Activated T-helper 2 cell treated with anti-CD3 and anti-CD28 coated beads, Interferon-gamma antibody, Interleukin-2, Interleukin-4, amounts not matched to agents 10 μg/mL and 5 μg/mL and 100 μg/mL, durations not matched to agents 14 hours and 24 hours and 36 hours (primary cell): Measurements from ENCODE around the gene MOV10. TPM values are rescaled to one million over a fixed set of nuclear protein-coding genes. Genes with fewer than 3 reads are reported as not detected.
"Not testable (repeated sequence)": the region's sequence is repeated elsewhere in the genome, so short reads cannot be mapped to it uniquely, and the experiment has no call there.

ENCODE experiments used
- DNase-seq: peaks from one replicate; pipeline ENCODE4 v3.0.0; 2021; ENCODE audit warnings: low spot score
- H3K27ac Mint-ChIP-seq: one replicate; pipeline ENCODE4 v1.8.0; 2021; ENCODE audit warnings: mixed read lengths
- H3K27me3 Mint-ChIP-seq: one replicate; pipeline ENCODE4 v1.8.0; 2021; ENCODE audit warnings: low read depth, mixed read lengths
- H3K36me3 Mint-ChIP-seq: one replicate; pipeline ENCODE4 v1.8.0; 2021; ENCODE audit warnings: low read depth, mixed read lengths
- H3K4me1 Mint-ChIP-seq: one replicate; pipeline ENCODE4 v1.8.0; 2021; ENCODE audit warnings: low read depth, mixed read lengths
- H3K4me3 Mint-ChIP-seq: one replicate; pipeline ENCODE4 v1.8.0; 2021; ENCODE audit warnings: low read depth, mild to moderate bottlenecking, moderate library complexity, mixed read lengths
- H3K9me3 Mint-ChIP-seq: one replicate; pipeline ENCODE4 v1.8.0; 2021; ENCODE audit warnings: mixed read lengths
- intact Hi-C: fragments of 100-400 bp; cut with micrococcal nuclease; formaldehyde crosslinking; loops from one replicate; pipeline ENCODE4 v1.15.1; 2023
- total RNA-seq: library from RNA; stranded (reverse); gene quantifications from 2 replicates; pipeline ENCODE4 v1.2.3, GENCODE V29; 2022

The MOV10 gene
- total RNA-seq, 1 donor from 2014 or later: 68.1 TPM

DNA sequence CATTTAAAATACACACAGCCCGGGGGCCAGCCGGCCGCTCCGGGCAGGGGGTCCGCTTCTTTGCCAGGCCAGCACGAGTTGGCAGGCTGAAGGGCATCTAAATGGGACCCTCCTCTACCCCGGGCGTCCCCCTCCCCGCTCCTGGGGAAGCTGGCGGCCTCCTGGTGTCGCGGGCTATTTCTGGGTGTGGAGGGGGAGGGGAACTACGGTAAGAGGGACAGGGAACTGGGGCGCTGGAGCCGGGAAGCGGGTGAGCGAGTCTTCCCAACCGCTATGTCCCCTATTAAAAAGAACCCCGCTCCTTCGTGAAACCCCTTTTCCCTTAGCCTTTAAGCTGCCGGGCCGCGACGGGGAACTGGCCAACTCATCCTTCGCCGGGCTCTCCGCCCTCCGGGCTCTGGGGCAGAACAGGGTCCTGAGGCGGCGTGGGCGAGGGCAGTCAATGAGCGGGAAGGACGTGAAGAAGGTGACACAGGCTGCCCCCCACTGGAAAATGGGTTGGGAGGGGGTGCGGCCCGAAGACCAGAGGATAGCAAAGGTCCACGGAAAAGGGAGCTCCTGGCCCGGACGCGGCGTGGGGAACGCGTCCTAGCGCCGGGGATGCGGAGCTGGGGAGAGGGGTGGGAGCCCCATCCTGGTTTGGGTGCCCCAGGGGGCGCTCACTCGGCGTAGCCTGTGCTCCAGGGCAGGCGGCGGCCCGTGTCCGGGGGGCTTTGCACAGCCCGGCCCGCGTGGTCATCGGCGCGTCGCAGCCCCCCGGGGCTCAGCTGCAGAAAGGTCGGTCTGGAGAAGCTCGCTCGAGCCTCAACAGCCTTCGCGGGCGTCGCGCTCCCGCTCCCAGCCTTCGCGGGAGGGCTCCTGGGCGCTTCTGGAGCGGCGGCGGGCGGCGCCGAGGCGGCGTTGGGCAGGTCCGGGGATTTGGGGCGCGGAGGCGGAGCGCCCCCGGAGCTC lies 40.1 kb downstream of the MOV10 start:
- Mint-ChIP-seq H3K27me3 (peaks cover 30% of the 10 kb centered on the region), H3K36me3 (no peaks in the 10 kb centered on the region), H3K27ac (peak overlapping the region; percentile 21), H3K4me3 (peak overlapping the region; percentile 79), H3K4me1 (peaks cover 28% of the 10 kb centered on the region), H3K9me3 (no peaks in the 10 kb centered on the region)
- DNase-seq: no peak
- intact Hi-C loops: loop anchor here (5.0 kb wide), 2 partner anchors 168 to 678 kb away; partner anchors contain the start of gene MAGI3

DNA sequence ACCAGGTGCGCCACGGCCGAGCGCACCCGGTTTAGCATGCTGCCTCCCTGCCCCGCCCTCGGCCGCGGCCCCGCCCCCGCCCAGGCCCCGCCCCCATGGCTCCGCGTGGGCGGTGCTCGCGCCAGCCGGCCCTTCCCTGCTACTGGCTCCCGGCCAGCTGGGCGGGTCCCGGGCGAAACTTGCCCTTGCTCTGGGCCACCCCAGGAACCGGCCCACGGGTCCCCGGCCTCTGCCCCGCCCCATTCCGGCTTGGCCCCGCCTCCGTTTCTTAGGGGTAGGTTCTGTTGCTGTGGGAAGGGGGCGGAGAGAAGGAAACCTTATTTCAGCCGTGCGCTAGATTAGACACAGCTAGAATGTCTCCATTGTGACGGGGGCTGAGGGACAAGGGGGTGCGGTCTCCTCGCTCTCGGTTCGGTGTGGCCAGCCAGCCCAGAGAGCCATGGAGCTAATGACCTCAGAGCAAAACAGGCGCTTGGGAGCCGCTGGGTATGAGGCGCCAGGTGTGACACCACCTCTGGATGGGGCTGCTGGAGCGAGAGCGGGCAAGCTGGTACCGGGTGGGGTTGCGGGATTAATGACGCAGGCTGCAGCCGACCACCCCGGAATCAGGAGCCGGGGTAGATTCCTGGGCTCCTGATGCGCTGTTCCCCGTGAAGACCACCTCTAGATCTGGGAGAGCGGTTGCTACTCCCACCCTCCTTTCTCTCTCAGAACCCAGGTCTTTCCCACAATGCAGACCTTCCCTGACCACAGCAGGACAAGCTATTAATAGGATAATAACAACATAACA lies 41.0 kb downstream of the MOV10 start, which contains the start of gene PPM1J:
TSS of gene PPM1J (minus strand) at position 69 of the 790 bp plus-strand sequence. CDS start at position 38, 31 bp downstream.
- intact Hi-C loops: loop anchor here (1.0 to 5.0 kb wide), 6 partner anchors 89 to 963 kb away; partner anchors contain the start of genes LRIG2, MAGI3 and SLC16A1
- no peaks in the 10 kb centered on the region for H3K9me3 Mint-ChIP-seq
- peak within 1 kb of the TSS; percentile 21 for H3K27ac Mint-ChIP-seq
- H3K4me1 Mint-ChIP-seq: peaks cover 24% of the 10 kb centered on the region
- DNase-seq: peak; percentile 97
- peaks cover 33% of the 10 kb centered on the region for H3K27me3 Mint-ChIP-seq
- H3K36me3 Mint-ChIP-seq: no peaks in the 10 kb centered on the region
- H3K4me3 Mint-ChIP-seq: peak within 1 kb of the TSS; percentile 81

DNA sequence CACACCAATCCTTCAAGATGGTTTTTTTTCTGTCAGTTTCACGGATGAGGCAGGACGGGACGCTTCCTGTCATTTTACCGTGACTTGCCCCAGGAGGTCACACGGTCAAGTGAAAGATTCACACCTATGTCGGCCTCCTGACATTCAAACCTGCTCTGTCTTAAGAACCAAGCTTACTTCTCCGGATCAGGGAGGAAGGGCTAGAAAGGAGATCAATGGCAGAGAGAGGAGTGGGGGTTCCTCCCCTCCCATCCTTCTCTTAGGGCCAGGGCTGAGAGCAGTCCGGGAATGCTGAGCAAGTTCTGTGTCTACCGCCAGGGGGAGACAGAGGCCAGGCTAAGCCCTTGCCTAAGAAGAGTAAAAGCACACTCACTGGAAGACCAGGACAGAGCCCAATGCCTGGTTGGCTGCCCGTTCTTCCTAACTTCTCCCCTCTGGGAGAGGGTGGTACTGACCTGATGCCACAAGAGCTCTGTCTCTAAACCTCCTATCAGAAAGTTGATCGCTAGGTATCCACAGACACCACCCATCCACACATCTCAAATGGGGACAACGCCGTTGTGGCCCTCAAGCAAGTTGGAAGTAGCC lies 41.8 kb downstream of the MOV10 start:
- Mint-ChIP-seq H3K4me1 (peaks cover 24% of the 10 kb centered on the region), H3K4me3 (peak overlapping the region; percentile 81), H3K36me3 (no peaks in the 10 kb centered on the region), H3K27me3 (peaks cover 33% of the 10 kb centered on the region), H3K27ac (no peak overlapping the region), H3K9me3 (no peaks in the 10 kb centered on the region)
- peak; percentile 70 for DNase-seq
- intact Hi-C loops: loop anchor here (1.0 to 5.0 kb wide), 6 partner anchors 88 to 963 kb away; partner anchors contain the start of genes LRIG2, MAGI3 and SLC16A1

DNA sequence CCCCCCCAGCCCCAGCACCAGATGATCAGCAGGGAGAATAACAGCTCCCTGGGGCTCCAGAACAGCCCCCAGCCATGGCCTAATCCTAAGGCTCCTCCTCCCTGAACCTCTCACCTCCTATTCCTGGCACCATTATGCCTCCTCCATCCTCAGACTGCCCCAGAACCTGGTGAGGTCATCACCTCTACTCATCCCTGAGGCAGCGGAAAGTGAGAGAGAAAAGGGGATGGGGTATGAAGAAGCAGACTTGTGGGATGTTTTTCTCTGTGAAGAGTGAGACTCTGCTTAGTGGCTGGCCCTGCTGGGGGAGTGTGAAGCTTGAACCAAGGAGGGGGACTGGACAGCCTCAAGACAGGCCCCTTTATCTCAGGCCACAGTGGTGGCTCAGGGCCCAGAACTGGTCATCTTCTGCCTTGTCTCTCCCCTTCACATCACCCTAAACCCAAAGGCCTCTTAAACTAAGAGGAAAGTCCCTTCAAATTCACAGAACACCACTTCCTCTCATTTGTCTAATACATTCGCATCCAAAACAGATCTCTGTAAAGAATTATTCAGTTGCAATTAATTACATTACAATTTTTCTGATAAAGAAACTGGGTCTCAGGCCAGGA lies 42.9 kb downstream of the MOV10 start:
- Mint-ChIP-seq H3K27ac (no peak overlapping the region), H3K4me1 (peaks cover 24% of the 10 kb centered on the region), H3K36me3 (no peaks in the 10 kb centered on the region), H3K9me3 (no peaks in the 10 kb centered on the region), H3K27me3 (peaks cover 35% of the 10 kb centered on the region), H3K4me3 (no peak overlapping the region)
- no peak for DNase-seq
- intact Hi-C loops: loop anchor here (2.0 to 5.0 kb wide), 5 partner anchors 165 to 961 kb away; partner anchors contain the start of genes LRIG2, MAGI3 and SLC16A1

DNA sequence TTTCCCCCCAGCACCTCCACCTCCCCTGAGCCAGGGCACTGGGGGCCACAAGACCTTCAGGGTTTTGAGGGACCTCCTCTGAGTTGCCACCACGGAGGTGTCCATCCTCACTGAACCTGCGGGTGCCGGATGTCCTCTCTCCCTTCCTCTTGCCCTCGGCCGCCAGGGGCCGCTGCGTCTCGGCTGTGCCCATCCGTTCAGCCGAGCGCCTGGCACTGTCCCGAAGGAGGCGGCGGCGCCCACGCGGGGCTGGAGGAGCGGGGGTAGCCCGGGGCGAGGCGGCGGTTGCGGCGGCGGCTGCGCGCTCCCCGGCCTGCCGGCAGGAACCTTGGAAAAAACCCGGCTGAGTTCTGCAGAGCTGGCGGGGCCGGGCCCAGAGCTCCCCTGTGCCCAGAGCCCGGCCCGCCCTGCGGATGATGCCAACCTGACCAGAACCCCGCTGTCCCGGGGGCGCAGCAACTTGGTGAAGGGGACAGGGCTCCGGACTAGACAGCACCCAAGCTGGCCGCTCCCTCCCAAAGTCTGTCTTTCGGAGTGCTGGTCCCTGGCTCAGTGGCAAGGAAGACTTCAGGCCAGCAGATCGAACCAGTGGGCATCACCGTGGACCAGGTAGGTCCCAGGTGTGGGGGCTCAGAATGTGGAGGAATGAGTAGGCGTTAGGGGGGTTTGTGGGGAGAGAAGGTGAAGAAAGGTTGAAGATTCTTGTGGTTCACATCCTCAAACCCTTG lies 44.4 kb downstream of the MOV10 start:
- Mint-ChIP-seq H3K9me3 (no peaks in the 10 kb centered on the region), H3K4me3 (no peak overlapping the region), H3K27me3 (peaks cover 27% of the 10 kb centered on the region), H3K36me3 (no peaks in the 10 kb centered on the region), H3K4me1 (peaks cover 29% of the 10 kb centered on the region), H3K27ac (no peak overlapping the region)
- DNase-seq: peak; percentile 67
- intact Hi-C loops: loop anchor here (5.0 kb wide), 2 partner anchors 163 to 673 kb away; partner anchors contain the start of gene MAGI3

DNA sequence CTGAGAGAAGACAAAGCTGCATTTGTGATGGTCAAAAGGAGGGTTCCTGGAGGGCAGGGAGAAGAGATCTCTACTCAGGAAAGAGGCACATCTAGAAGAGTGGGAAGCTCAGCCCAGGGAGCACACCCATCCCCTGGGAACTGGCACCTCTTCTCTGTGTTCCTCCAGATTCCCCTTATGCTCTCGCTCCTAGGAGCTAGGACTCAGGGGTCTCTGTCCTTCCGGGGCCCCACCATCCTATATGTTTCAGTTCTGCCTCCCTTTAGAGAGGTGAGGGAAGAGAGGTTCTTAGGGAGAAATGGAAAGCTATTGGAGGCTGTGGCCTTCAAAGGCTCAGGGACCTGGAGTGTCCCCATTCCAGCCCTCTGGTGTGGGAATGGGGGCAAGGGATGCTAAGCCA lies 45.2 kb downstream of the MOV10 start:
- intact Hi-C loops: loop anchor here (5.0 kb wide), 2 partner anchors 163 to 673 kb away; partner anchors contain the start of gene MAGI3
- no peak overlapping the region for H3K4me3 Mint-ChIP-seq

DNA sequence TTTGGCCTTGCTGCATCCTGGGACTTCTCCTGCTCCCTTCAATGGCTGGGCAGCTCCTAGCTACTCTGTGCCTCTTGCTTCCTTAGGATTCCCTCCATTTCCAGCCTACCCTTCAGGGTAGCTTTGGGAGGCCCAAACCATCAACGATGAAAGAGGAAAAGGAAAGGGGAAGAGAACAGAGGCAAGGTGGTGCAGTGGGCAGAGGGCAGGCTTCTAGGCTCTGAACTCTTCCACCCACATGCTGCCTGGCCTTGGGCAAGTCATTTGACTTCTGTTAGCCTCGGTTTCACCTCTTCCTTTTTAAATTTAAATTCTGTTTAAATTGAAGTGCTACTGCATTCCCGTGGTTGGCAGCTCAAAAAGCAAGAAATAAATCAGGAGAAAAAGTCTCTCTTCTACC lies 46.3 kb downstream of the MOV10 start:
- no peak for DNase-seq
- intact Hi-C loops: no loop called here
- Mint-ChIP-seq H3K27ac (no peak overlapping the region), H3K4me1 (peaks cover 17% of the 10 kb centered on the region), H3K9me3 (no peaks in the 10 kb centered on the region), H3K36me3 (no peaks in the 10 kb centered on the region), H3K4me3 (no peak overlapping the region), H3K27me3 (peaks cover 20% of the 10 kb centered on the region)

More for the DNA sequence above, 45.2 kb downstream of the MOV10 start:
- no peak overlapping the region for H3K27ac Mint-ChIP-seq
- peaks cover 22% of the 10 kb centered on the region for H3K4me1 Mint-ChIP-seq
- peaks cover 20% of the 10 kb centered on the region for H3K27me3 Mint-ChIP-seq
- H3K36me3 Mint-ChIP-seq: no peaks in the 10 kb centered on the region
- no peak for DNase-seq
- H3K9me3 Mint-ChIP-seq: no peaks in the 10 kb centered on the region

DNA sequence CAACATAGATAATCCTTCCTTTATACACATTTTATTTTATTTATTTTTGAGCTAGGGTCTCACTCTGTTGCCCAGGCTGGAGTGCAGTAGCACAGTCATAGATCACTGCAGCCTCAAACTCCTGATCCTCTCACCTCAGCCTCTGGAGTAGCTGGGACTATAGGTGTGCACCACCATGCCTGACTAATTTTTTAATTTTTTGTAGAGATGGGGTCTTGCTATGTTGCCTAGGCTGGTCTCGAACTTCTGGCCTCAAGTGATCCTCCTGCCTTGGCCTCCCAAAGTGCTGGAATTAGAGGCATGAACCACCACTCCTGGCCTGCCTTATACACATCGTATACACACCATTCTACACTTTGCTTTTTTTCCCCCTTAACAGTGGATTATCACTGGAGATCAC lies 46.8 kb downstream of the MOV10 start:
- H3K27me3 Mint-ChIP-seq: peaks cover 20% of the 10 kb centered on the region
- DNase-seq, H3K4me3 Mint-ChIP-seq, H3K36me3 Mint-ChIP-seq, H3K27ac Mint-ChIP-seq, H3K9me3 Mint-ChIP-seq, intact Hi-C loops: not testable (repeated sequence)
- H3K4me1 Mint-ChIP-seq: peaks cover 13% of the 10 kb centered on the region

DNA sequence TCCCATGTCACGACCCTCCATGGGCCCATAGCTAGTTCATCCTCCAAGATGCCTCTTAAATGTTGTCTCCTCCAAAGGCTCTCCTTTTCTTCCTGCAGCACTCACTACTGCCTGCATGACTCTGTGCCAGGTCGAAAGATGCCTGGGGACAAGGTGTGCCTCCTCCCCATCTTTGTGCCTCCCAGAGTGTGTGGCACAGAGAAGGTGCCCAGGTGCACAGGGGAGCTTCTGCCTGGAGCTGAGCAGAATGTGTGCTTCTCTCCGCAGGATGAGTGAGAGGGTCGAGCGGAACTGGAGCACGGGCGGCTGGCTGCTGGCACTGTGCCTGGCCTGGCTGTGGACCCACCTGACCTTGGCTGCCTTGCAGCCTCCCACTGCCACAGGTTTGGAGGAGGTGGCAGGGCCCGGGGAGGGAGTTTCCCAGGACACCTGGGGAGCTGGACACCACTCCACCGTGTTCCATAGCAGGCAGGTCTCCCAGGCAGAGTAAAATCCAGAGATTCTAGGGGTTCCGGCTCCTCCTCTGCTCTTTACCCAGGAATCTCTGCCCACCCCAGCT lies 47.6 kb downstream of the MOV10 start:
- Mint-ChIP-seq H3K4me3 (no peak overlapping the region), H3K27ac (no peak overlapping the region), H3K9me3 (no peaks in the 10 kb centered on the region), H3K4me1 (peaks cover 10% of the 10 kb centered on the region), H3K36me3 (no peaks in the 10 kb centered on the region), H3K27me3 (peaks cover 20% of the 10 kb centered on the region)
- intact Hi-C loops: no loop called here
- DNase-seq: no peak

DNA sequence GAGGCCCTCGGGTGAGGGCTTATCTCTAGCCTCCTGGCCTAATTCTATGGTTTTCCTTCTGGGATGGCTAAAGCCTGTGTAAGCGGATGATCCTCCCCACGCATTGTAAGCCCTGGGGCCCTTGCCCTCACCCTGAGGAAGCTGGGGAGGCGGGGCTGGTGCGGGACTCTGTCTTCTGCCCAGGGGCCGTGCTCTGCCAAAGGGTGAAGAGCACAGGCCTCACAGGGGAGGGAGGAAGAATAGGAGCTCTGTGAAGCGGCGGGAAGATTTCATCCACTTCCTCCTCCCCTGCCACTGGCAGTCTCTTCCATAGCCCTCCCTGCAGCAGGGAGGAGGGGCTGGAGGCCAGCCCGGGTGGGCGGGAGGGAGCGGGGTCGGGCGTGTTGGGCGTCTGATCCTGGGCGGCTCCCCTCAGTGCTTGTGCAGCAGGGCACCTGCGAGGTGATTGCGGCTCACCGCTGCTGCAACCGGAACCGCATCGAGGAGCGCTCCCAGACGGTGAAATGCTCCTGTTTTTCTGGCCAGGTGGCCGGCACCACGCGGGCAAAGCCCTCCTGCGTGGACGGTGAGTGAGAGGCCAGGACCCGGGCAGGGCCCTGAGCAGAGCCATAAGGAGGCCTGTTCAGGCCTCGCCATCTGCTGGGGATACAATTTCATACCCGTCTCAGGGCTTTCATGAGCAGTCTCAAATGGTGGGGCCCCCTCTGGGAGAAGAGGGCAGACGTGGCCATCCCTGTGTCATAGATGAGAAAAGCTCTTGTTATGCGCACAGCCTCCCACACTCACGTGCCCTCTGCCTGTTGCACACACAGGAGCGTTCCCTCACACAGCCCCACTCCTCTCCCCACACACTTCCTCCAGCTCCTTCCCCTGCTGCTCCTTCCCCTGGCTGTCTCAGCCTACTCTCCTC lies 48.4 kb downstream of the MOV10 start:
- no peak overlapping the region for H3K27ac Mint-ChIP-seq
- peaks cover 8% of the 10 kb centered on the region for H3K4me1 Mint-ChIP-seq
- H3K36me3 Mint-ChIP-seq: no peaks in the 10 kb centered on the region
- intact Hi-C loops: no loop called here
- H3K4me3 Mint-ChIP-seq: no peak overlapping the region
- peaks cover 20% of the 10 kb centered on the region for H3K27me3 Mint-ChIP-seq
- no peak for DNase-seq
- no peaks in the 10 kb centered on the region for H3K9me3 Mint-ChIP-seq

DNA sequence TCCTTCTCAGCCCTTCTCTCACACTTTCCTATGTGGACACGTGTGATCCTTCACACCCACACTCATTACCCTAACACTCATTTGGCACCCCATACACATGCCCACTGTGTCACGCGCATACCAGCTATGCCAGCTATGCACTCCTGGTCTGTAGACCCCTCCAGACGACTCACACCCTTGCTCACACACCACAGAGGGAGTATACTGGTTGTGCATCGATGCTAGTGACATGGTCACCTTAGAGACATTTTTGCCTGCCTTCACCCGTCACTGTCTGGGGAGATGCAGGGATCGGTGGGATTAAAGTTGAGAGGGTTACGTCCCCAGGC lies 49.0 kb downstream of the MOV10 start:
- DNase-seq: no peak
- no peak overlapping the region for H3K27ac Mint-ChIP-seq

More for the DNA sequence above, 49.0 kb downstream of the MOV10 start:
- peaks cover 8% of the 10 kb centered on the region for H3K4me1 Mint-ChIP-seq
- no peak overlapping the region for H3K4me3 Mint-ChIP-seq
- intact Hi-C loops: no loop called here
- H3K9me3 Mint-ChIP-seq: no peaks in the 10 kb centered on the region
- no peaks in the 10 kb centered on the region for H3K36me3 Mint-ChIP-seq
- peaks cover 20% of the 10 kb centered on the region for H3K27me3 Mint-ChIP-seq
